Left lung (tissue), 10 donors: Measurements from ENCODE around the gene PRSS53. TPM values are rescaled to one million over a fixed set of nuclear protein-coding genes. Genes with fewer than 3 reads are reported as not detected.

ENCODE experiments used
- ATAC-seq: fragments of 200-7000 bp; cut with Tn5 transposase; one replicate; pipeline ENCODE4 v1.9.1; 2020; ENCODE audit warnings: moderate library complexity
- DNase-seq, 4 donors: peaks; one replicate each; pipeline ENCODE4 v3.0.0-alpha.2; 2013 to 2020
- H3K27ac ChIP-seq, 2 donors: fragments of 200-600 bp; sonication (generic) in 1 of 2; one replicate each; pipeline versions ENCODE4 v1.5.0 to v1.8.0; 2020 to 2021
- H3K27me3 ChIP-seq, 2 donors: fragments of 200-600 bp; sonication (generic) in 1 of 2; one replicate each; pipeline versions ENCODE4 v1.5.0 to v1.8.0; 2020 to 2021
- H3K36me3 ChIP-seq, 2 donors: fragments of 200-600 bp; sonication (generic) in 1 of 2; one replicate each; pipeline versions ENCODE4 v1.5.0 to v1.8.0; 2020 to 2021
- H3K4me1 ChIP-seq, 2 donors: fragments of 200-600 bp; one replicate each; pipeline ENCODE4 v1.8.0; 2021
- H3K4me3 ChIP-seq, 2 donors: fragments of 200-600 bp; sonication (generic) in 1 of 2; one replicate each; pipeline versions ENCODE4 v1.5.0 to v1.8.0; 2020 to 2021; ENCODE audit warnings: mild to moderate bottlenecking in 1 of 2
- H3K9me3 ChIP-seq, 2 donors: fragments of 200-600 bp; sonication (generic) in 1 of 2; one replicate each; pipeline versions ENCODE4 v1.5.0 to v1.8.0; 2020 to 2021
- intact Hi-C, 2 donors: fragments of 100-400 bp; cut with DNase I; formaldehyde crosslinking; loops; one replicate each; pipeline versions ENCODE4 v1.11.2 to v1.14.2; 2022
- polyA plus RNA-seq, 6 donors: library from polyadenylated mRNA; unstranded; fragments of 120-200 nt; gene quantifications; one replicate each; pipeline ENCODE4 v1.2.1, GENCODE V29; 2013; ENCODE audit not compliant: insufficient read length in 6 of 6
- total RNA-seq, 2 donors: library from RNA; stranded (reverse); fragmentation: NEBNext Ultra II Directional; extraction: Animal tissue kit (Norgen Biotek cat#: 25700); gene quantifications; one replicate each; pipeline ENCODE4 v1.2.1, GENCODE V29; 2021
- TF ChIP-seq, protein P1 (sequence below), 2 donors: fragments of 200-600 bp; sonication (generic) in 1 of 2; IDR thresholded peaks; one replicate each; pipeline versions ENCODE4 v1.5.0 to v1.8.0; 2021; ENCODE audit warnings: antibody characterized with exemption in 2 of 2
- donor health status: DM: no; HTN: yes; CAD: no.
- donor health status: DM: no; HTN: no; CAD: no.

PRSS53 gene
- total and polyA plus RNA-seq, 8 donors = 0.96 to 2.9 (median 2.2) TPM

DNA sequence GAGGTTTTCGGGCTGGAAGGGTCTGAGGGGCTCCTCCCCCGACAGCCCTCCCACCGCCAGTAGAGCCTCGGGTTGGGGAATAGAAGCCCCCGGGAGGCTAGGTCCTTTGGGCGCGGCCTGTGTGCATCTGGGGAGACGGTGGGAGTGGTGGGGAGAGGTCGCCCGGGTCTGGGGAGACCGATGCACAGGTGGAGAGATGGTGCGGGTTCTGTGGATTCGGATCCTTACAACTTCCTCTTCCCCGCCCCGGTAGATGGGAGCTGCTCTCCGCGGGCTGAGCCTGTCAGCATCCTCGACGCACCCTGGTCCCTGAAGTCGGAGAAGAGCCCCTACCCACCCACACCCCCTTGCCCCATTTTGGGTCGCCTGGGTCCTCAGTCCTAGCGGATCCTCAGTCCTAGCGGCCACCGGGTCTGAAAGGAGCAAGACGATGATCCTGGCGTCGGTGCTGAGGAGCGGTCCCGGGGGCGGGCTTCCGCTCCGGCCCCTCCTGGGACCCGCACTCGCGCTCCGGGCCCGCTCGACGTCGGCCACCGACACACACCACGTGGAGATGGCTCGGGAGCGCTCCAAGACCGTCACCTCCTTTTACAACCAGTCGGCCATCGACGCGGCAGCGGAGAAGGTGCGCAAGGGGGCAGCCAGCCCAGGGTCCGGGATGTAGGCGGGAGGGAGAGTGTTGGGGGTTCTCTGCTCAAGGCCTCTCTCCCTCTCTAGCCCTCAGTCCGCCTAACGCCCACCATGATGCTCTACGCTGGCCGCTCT lies 20.2 kb upstream of the PRSS53 start:
- Histone ChIP-seq H3K9me3 (no peaks in the 10 kb centered on the region), H3K27ac (peak overlapping the region; percentile 81 to 88), H3K27me3 (no peaks in the 10 kb centered on the region), H3K36me3 (peaks cover 0 to 39% of the 10 kb centered on the region in 2 donors), H3K4me3 (peak overlapping the region; percentile 90 to 96), H3K4me1 (peaks cover 14 to 56% of the 10 kb centered on the region in 2 donors)
- DNase-seq (no peak), ATAC-seq (no peak)
- intact Hi-C loops = no loop called here
- TF ChIP-seq, protein P1, sequence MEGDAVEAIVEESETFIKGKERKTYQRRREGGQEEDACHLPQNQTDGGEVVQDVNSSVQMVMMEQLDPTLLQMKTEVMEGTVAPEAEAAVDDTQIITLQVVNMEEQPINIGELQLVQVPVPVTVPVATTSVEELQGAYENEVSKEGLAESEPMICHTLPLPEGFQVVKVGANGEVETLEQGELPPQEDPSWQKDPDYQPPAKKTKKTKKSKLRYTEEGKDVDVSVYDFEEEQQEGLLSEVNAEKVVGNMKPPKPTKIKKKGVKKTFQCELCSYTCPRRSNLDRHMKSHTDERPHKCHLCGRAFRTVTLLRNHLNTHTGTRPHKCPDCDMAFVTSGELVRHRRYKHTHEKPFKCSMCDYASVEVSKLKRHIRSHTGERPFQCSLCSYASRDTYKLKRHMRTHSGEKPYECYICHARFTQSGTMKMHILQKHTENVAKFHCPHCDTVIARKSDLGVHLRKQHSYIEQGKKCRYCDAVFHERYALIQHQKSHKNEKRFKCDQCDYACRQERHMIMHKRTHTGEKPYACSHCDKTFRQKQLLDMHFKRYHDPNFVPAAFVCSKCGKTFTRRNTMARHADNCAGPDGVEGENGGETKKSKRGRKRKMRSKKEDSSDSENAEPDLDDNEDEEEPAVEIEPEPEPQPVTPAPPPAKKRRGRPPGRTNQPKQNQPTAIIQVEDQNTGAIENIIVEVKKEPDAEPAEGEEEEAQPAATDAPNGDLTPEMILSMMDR (IDR thresholded peaks at IDR 0.05) = no peak

DNA sequence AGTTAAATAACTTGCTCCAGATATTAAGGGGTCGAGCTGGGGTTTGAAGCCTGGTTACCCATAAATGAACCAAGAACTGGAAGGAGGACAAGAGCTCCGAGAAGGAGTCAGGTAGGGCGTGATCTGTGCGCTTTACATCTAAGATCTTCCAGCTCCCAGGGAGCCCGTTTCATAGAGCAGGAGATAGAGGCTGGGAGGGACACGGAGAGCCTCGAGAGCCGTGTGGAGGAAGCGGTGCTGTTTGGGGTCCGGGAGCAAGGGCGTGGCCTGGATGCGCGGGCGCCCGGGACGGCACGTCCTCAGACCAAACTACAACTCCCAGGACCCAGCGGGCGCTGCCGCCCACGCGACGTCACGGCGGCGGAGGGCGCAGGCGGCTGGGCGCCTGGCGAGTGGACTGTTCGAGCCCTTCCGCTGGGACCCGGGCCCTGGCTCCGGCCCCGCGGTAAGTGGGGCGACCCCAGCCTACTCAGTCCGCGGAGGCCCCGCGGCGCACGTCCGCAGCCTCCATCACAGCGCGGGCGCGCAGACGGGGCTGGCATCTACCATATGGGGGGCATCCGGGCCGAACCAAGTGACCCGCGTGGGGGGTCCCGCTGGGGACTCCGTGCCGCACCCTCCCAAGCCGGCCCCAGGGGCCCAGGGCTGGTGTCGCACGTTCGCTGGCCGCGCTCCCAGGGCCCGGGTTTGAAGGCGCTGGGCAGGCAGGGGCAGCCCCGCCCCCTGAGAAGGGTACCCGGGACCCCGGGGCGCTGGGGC lies 19.5 kb upstream of the PRSS53 start, which contains the start of gene BCKDK:
Gene BCKDK (plus strand): TSS at position 352 of the 759 bp plus-strand sequence. CDS start 838 bp downstream, outside the sequence.
- DNase-seq (peak; percentile 59 to 96 (median 82)), ATAC-seq (peak; percentile 88)
- H3K27me3 ChIP-seq = no peaks in the 10 kb centered on the region
- H3K27ac ChIP-seq = peak within 1 kb of the TSS; percentile 81 to 88
- peak within 1 kb of the TSS; percentile 90 to 96 for H3K4me3 ChIP-seq
- intact Hi-C loops = no loop called here
- peaks cover 0 to 39% of the 10 kb centered on the region in 2 donors for H3K36me3 ChIP-seq
- no peaks in the 10 kb centered on the region for H3K9me3 ChIP-seq
- peaks cover 14 to 48% of the 10 kb centered on the region in 2 donors for H3K4me1 ChIP-seq
- TF ChIP-seq, protein P1 (IDR thresholded peaks at IDR 0.05) = no peak

DNA sequence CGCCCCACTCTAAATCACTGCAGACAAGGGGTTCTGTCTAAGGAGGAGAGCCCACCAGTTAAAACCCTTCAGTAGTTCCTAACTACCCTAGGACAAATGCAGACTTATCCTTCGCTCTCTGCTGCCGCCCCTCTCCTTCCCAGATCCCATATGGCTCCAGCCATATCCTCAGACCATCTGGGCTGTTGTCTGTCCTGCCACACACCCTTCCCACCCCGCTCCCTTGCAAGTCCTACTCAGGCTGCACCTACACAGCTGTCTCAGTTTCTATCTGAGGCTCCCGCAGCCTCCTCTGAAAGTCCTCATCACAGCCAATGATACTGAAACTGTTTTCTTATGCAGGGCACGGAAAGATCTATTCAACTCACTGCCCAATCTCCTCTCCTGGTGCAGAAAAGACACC lies 18.7 kb upstream of the PRSS53 start:
- H3K36me3 ChIP-seq = peaks cover 0 to 31% of the 10 kb centered on the region in 2 donors
- H3K27ac ChIP-seq = no peak overlapping the region
- TF ChIP-seq, protein P1 (IDR thresholded peaks at IDR 0.05) = no peak
- no peak overlapping the region for H3K4me3 ChIP-seq
- peaks cover 14 to 40% of the 10 kb centered on the region in 2 donors for H3K4me1 ChIP-seq
- ATAC-seq = no peak
- intact Hi-C loops = no loop called here
- no peaks in the 10 kb centered on the region for H3K27me3 ChIP-seq
- no peak for DNase-seq
- no peaks in the 10 kb centered on the region for H3K9me3 ChIP-seq

DNA sequence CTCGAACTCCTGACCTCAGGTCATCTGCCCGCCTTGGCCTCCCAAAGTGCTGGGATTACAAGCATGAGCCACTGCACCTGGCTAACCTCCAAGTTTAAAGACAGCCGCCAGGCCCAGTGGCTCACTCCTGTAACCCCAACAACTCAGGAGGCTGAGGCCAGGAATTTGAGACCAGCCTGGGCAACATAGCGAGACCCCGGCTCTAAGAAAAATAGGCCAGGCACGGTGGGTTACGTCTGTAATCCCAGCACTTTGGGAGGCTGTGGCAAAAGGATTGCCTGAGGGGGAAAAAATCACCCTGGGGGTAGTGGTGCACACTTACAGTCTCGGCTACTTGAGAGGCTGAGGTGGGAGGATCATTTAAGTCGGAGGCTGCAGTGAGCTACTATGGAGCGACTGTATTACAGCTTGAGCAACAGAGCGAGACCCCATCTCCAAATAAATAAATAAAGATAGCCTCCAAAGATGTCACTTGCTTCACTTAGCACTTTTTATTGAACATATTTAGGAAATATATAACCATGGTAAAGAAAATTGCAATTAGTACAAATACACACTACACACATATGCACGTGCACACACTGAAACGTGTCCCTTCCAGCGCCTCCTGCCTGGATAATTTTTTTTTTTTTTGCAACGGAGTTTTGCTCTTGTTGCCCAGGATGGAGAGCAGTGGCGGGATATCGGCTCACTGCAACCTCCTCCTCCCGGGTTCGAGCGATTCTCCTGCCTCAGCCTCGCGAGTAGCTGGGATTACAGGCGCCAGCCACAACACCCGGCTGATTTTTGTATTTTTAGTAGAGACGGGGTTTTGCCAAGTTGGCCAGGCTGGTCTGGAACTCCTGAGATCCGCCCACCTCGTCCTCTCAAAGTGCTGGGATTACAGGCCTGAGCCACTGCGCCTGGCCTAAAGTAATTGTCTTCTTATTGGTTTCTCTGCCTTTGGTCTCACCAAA lies 18.0 kb upstream of the PRSS53 start:
- TF ChIP-seq, protein P1 (IDR thresholded peaks at IDR 0.05) = no peak
- ATAC-seq (no peak), DNase-seq (no peak)
- H3K36me3 ChIP-seq = peaks cover 0 to 24% of the 10 kb centered on the region in 2 donors
- H3K4me3 ChIP-seq = no peak overlapping the region
- intact Hi-C loops = no loop called here
- H3K27me3 ChIP-seq = no peaks in the 10 kb centered on the region
- H3K27ac ChIP-seq = no peak overlapping the region
- no peaks in the 10 kb centered on the region for H3K9me3 ChIP-seq
- peaks cover 14 to 34% of the 10 kb centered on the region in 2 donors for H3K4me1 ChIP-seq
